Peyer's patch (tissue), 4 donors: ENCODE data around the gene FLT4. TPM values are rescaled to one million over a fixed set of nuclear protein-coding genes. Genes with fewer than 3 reads are reported as not detected.

Experiments used
- DNase-seq, 3 donors: peaks; one replicate each; pipeline ENCODE4 v3.0.0-alpha.2; 2017 to 2019
- H3K27ac ChIP-seq, 4 donors: fragments of 200-600 bp; sonication (generic); one replicate each; pipeline ENCODE4 v1.5.1; 2016 to 2019
- H3K27me3 ChIP-seq, 2 donors: fragments of 200-600 bp; sonication (generic); one replicate each; pipeline ENCODE4 v1.5.1; 2019
- H3K36me3 ChIP-seq, 3 donors: fragments of 200-600 bp; sonication (generic); one replicate each; pipeline ENCODE4 v1.5.1; 2016 to 2019
- H3K4me1 ChIP-seq, 4 donors: fragments of 200-600 bp; sonication (generic); one replicate each; pipeline ENCODE4 v1.5.1; 2016 to 2019
- H3K4me3 ChIP-seq, 4 donors: fragments of 200-600 bp; sonication (generic); 1 replicate in 3 of 4; 2 replicates in 1 of 4; pipeline ENCODE4 v1.5.1; 2016 to 2019; ENCODE audit warnings: mild to moderate bottlenecking in 1 of 4
- H3K9me3 ChIP-seq, 4 donors: fragments of 200-600 bp; sonication (generic); one replicate each; pipeline ENCODE4 v1.5.1; 2016 to 2019; ENCODE audit warnings: mild to moderate bottlenecking in 1 of 4
- CTCF ChIP-seq, 6 experiments: fragments of 450-650 bp in 4 of 6; fragments of 200-600 bp in 2 of 6; sonication (generic) in 1 of 6; IDR thresholded peaks; one replicate each; pipeline ENCODE4 v1.5.1; 2017 to 2019; ENCODE audit warnings: antibody characterized with exemption in 6 of 6, mild to moderate bottlenecking in 3 of 6, moderate library complexity in 1 of 6
- POLR2A ChIP-seq, 2 donors: fragments of 450-650 bp; IDR thresholded peaks; one replicate each; pipeline ENCODE4 v1.5.1; 2017; ENCODE audit warnings: antibody characterized with exemption in 2 of 2, mild to moderate bottlenecking in 2 of 2, moderate library complexity in 2 of 2
- total RNA-seq, 4 donors: library from RNA; depleted of rRNA; stranded (reverse); fragments of >200 nt; gene quantifications; one replicate each; pipeline ENCODE4 v1.1.0, GENCODE V29; 2016

The FLT4 gene
- total RNA-seq, 4 donors from 2014 or later, result 3.9 to 17.3 (median 6.1) TPM

GRCh38 chr5:180623411-180623834 lies 26.0 kb downstream of the FLT4 start:
- Histone ChIP-seq H3K4me1 (no peaks in the 10 kb centered on the region), H3K27ac (no peak overlapping the region), H3K27me3 (no peaks in the 10 kb centered on the region), H3K36me3 (no peaks in the 10 kb centered on the region), H3K9me3 (no peaks in the 10 kb centered on the region), H3K4me3 (no peak overlapping the region)
- DNase-seq, result no peak
- TF ChIP-seq CTCF (IDR thresholded peaks at IDR 0.05), result no peak
- no peak for TF ChIP-seq POLR2A (IDR thresholded peaks at IDR 0.05)

GRCh38 chr5:180622910-180623309 lies 26.5 kb downstream of the FLT4 start:
- no peaks in the 10 kb centered on the region for H3K27me3 ChIP-seq
- no peak for TF ChIP-seq CTCF (IDR thresholded peaks at IDR 0.05)
- no peak for TF ChIP-seq POLR2A (IDR thresholded peaks at IDR 0.05)
- H3K9me3 ChIP-seq, result no peaks in the 10 kb centered on the region
- H3K4me1 ChIP-seq, result no peaks in the 10 kb centered on the region
- H3K36me3 ChIP-seq, result no peaks in the 10 kb centered on the region
- H3K27ac ChIP-seq, result no peak overlapping the region
- DNase-seq, result no peak
- no peak overlapping the region for H3K4me3 ChIP-seq

GRCh38 chr5:180621311-180621710 lies 28.1 kb downstream of the FLT4 start:
- DNase-seq, result no peak
- TF ChIP-seq CTCF (IDR thresholded peaks at IDR 0.05) (no peak), POLR2A (IDR thresholded peaks at IDR 0.05) (no peak)
- Histone ChIP-seq H3K27ac (no peak overlapping the region), H3K27me3 (no peaks in the 10 kb centered on the region), H3K36me3 (no peaks in the 10 kb centered on the region), H3K9me3 (no peaks in the 10 kb centered on the region), H3K4me3 (no peak overlapping the region), H3K4me1 (no peaks in the 10 kb centered on the region)

- Histone ChIP-seq H3K27me3 (no peaks in the 10 kb centered on the region), H3K9me3 (no peaks in the 10 kb centered on the region), H3K4me3 (no peak overlapping the region), H3K36me3 (no peaks in the 10 kb centered on the region), H3K4me1 (no peaks in the 10 kb centered on the region), H3K27ac (no peak overlapping the region)
- TF ChIP-seq POLR2A (IDR thresholded peaks at IDR 0.05) (no peak), CTCF (IDR thresholded peaks at IDR 0.05) (no peak)
- no peak for DNase-seq
Observed at GRCh38 chr5:180620014-180620413, 29.4 kb downstream of the FLT4 start.

- H3K4me1 ChIP-seq, result no peaks in the 10 kb centered on the region
- H3K36me3 ChIP-seq, result no peaks in the 10 kb centered on the region
- H3K9me3 ChIP-seq, result no peaks in the 10 kb centered on the region
- H3K27ac ChIP-seq, result no peak overlapping the region
- TF ChIP-seq POLR2A (IDR thresholded peaks at IDR 0.05) (no peak), CTCF (IDR thresholded peaks at IDR 0.05) (no peak)
- H3K27me3 ChIP-seq, result no peaks in the 10 kb centered on the region
- DNase-seq, result no peak
- H3K4me3 ChIP-seq, result no peak overlapping the region
Observed at GRCh38 chr5:180619563-180619915, 29.9 kb downstream of the FLT4 start.
